ENCODE results near the gene PAK6.

Gene PAK6

GRCh38 chr15:40238532-40239403 lies at the start of gene PAK6:
TSS of gene PAK6 (plus strand) at chr15:40239063. CDS start at chr15:40264786, 25,723 bp downstream.
- Histone ChIP-seq H3K27ac (ENCODE audit: low read length) (no peak within 1 kb of the TSS), H3K9ac (ENCODE audit: low read length) (no peak within 1 kb of the TSS; the same call in 1 of the 2 replicates), H3K9me3 (replicated peaks; ENCODE audit: insufficient read depth, low read length) (no peaks in the 10 kb centered on the region), H3K36me3 (replicated peaks; ENCODE audit: insufficient read depth, low read length) (no peaks in the 10 kb centered on the region), H3K79me2 (ENCODE audit: low read length) (no peaks in the 10 kb centered on the region), H3K27me3 (replicated peaks; ENCODE audit: insufficient read depth, low read length) (no peaks in the 10 kb centered on the region), H3K4me2 (ENCODE audit: low read depth, low read length) (peak within 1 kb of the TSS; percentile 59), H3K4me3 (ENCODE audit: low read length) (peak within 1 kb of the TSS; percentile 34; the same call in 1 of the 2 replicates), H3F3A (ENCODE audit: insufficient read depth, low read length) (no peaks in the 10 kb centered on the region; the same call in 1 of the 2 replicates), H2AFZ (ENCODE audit: low read length) (peak within 1 kb of the TSS; percentile 19; the same call in 1 of the 2 replicates), H4K20me1 (ENCODE audit: insufficient read depth, low read length) (no peaks in the 10 kb centered on the region), H3K9me2 (replicated peaks; ENCODE audit: insufficient read depth, low read length) (no peaks in the 10 kb centered on the region), H3K4me1 (ENCODE audit: low read length) (peaks cover 17% of the 10 kb centered on the region)
- no peak for DNase-seq
- TF ChIP-seq CTCF (IDR thresholded peaks at IDR 0.05; ENCODE audit: low read length) (no peak), EZH2 (optimal IDR thresholded peaks at IDR 0.05; ENCODE audit: low read depth, low read length) (no peak), EZH2phosphoT487 (IDR thresholded peaks at IDR 0.05; ENCODE audit: low read length) (no peak)

- H3F3A ChIP-seq (ENCODE audit: insufficient read depth, low read length): peaks cover 11% of the 10 kb centered on the region
- H3K27me3 ChIP-seq (replicated peaks; ENCODE audit: insufficient read depth, low read length): no peaks in the 10 kb centered on the region
- no peak overlapping the region for H3K9ac ChIP-seq (ENCODE audit: low read length)
- no peak overlapping the region for H3K4me3 ChIP-seq (ENCODE audit: low read length)
- H3K36me3 ChIP-seq (replicated peaks; ENCODE audit: insufficient read depth, low read length): peaks cover 22% of the 10 kb centered on the region; the same call in 1 of the 2 replicates
- TF ChIP-seq EZH2 (optimal IDR thresholded peaks at IDR 0.05; ENCODE audit: low read depth, low read length) (no peak), CTCF (IDR thresholded peaks at IDR 0.05; ENCODE audit: low read length) (no peak), EZH2phosphoT487 (IDR thresholded peaks at IDR 0.05; ENCODE audit: low read length) (no peak)
- peaks cover 18% of the 10 kb centered on the region for H3K4me1 ChIP-seq (ENCODE audit: low read length)
- H3K27ac ChIP-seq (ENCODE audit: low read length): no peak overlapping the region
- H4K20me1 ChIP-seq (ENCODE audit: insufficient read depth, low read length): no peaks in the 10 kb centered on the region
- no peaks in the 10 kb centered on the region for H3K9me3 ChIP-seq (replicated peaks; ENCODE audit: insufficient read depth, low read length)
- H3K9me2 ChIP-seq (replicated peaks; ENCODE audit: insufficient read depth, low read length): no peaks in the 10 kb centered on the region
- H3K79me2 ChIP-seq (ENCODE audit: low read length): peaks cover 77% of the 10 kb centered on the region
- DNase-seq: no peak
- no peak overlapping the region for H2AFZ ChIP-seq (ENCODE audit: low read length)
- peak overlapping the region; percentile 33; the same call in 1 of the 2 replicates for H3K4me2 ChIP-seq (ENCODE audit: low read depth, low read length)
Measured at GRCh38 chr15:40190591-40190990, 48.3 kb upstream of the PAK6 start.

- TF ChIP-seq CTCF (IDR thresholded peaks at IDR 0.05; ENCODE audit: low read length): no peak
- Histone ChIP-seq H3K9ac (ENCODE audit: low read length) (no peak overlapping the region), H2AFZ (ENCODE audit: low read length) (no peak overlapping the region), H3K4me2 (ENCODE audit: low read depth, low read length) (no peak overlapping the region), H3K9me3 (replicated peaks; ENCODE audit: insufficient read depth, low read length) (no peaks in the 10 kb centered on the region), H3K79me2 (ENCODE audit: low read length) (peaks cover 90% of the 10 kb centered on the region), H3K27ac (ENCODE audit: low read length) (no peak overlapping the region), H3K27me3 (replicated peaks; ENCODE audit: insufficient read depth, low read length) (no peaks in the 10 kb centered on the region), H4K20me1 (ENCODE audit: insufficient read depth, low read length) (no peaks in the 10 kb centered on the region), H3F3A (ENCODE audit: insufficient read depth, low read length) (peaks cover 11% of the 10 kb centered on the region), H3K36me3 (replicated peaks; ENCODE audit: insufficient read depth, low read length) (peaks cover 27% of the 10 kb centered on the region; the same call in 1 of the 2 replicates), H3K9me2 (replicated peaks; ENCODE audit: insufficient read depth, low read length) (no peaks in the 10 kb centered on the region), H3K4me3 (ENCODE audit: low read length) (no peak overlapping the region), H3K4me1 (ENCODE audit: low read length) (peaks cover 18% of the 10 kb centered on the region)
- no peak for DNase-seq
Measured at GRCh38 chr15:40192942-40193341, 45.9 kb upstream of the PAK6 start.
